ENCODE data around the gene TMEM131. TPM values are rescaled to one million over a fixed set of nuclear protein-coding genes. Genes with fewer than 3 reads are reported as not detected.

The TMEM131 gene
- polyA plus RNA-seq, 3 donors, result 7.0 to 23.6 (median 8.2) TPM

DNA sequence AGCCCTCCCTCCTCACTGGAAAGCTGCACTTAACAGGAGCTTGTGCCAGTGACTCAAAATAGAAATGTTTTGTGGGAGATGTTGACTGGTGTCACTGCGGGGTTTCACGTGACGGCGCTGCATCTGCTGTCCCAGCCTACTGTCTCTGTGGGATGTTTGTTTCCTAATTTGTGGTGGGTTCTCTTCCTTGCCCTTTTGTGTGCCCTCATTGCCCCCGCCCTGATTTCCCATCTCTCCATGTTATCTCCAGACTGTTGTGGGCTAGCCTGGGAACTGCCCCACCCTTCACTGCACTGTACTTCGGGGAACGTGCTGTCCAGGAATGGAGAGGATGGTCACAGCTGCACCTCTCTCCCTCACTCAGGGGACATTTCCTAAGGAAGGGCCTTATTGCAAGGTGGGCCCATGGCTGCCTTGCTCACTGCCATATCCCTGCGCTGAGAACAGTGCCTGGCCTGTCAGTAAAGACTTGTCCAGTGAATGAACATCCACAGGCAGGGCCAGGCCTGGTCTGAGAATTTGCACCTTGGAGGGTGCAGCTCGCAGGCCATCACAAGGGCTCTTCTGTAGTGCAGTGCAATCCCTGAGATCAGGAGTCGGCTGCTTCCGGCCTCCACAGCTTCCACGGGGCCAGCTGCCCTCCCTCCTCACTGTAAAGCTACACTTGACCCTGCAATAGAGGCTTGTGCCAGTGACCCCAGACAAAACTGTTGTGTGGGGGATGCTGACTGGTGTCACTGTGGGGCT is 264.3 kb downstream of the TMEM131 start:
- Histone ChIP-seq H3K27me3 (ENCODE audit: control insufficient read depth in 2 of 2, insufficient read depth in 2 of 2, low read length in 2 of 2) (no peaks in the 10 kb centered on the region), H2AFZ (ENCODE audit: insufficient read depth, low read depth, low read length, poor library complexity, severe bottlenecking) (no peak overlapping the region), H3K36me3 (replicated peaks in 1 of 2; ENCODE audit: control insufficient read depth in 1 of 2, insufficient read depth in 2 of 2, low read length in 2 of 2) (no peaks in the 10 kb centered on the region), H3K79me2 (ENCODE audit: insufficient read depth, low read length) (no peaks in the 10 kb centered on the region), H4K20me1 (ENCODE audit: insufficient read depth, low read length) (no peaks in the 10 kb centered on the region), H3K4me2 (replicated peaks; ENCODE audit: extremely low read depth, low read length, poor library complexity, severe bottlenecking) (no peak overlapping the region), H3K9ac (ENCODE audit: insufficient read depth, low read length, poor library complexity, severe bottlenecking) (no peak overlapping the region), H3K27ac (ENCODE audit: low read depth in 1 of 2, low read length in 2 of 2) (no peak overlapping the region), H3K4me3 (replicated peaks in 1 of 3; ENCODE audit: low read depth in 2 of 3, low read length in 3 of 3) (no peak overlapping the region), H3K4me1 (ENCODE audit: control insufficient read depth in 1 of 2, insufficient read depth in 2 of 2, low read length in 2 of 2) (no peaks in the 10 kb centered on the region), H3K9me3 (replicated peaks in 1 of 2; ENCODE audit: control insufficient read depth in 1 of 2, insufficient read depth in 1 of 2, low read length in 2 of 2) (peaks cover 0 to 11% of the 10 kb centered on the region in 2 donors)
- Mint-ChIP-seq H3K4me1 (no peaks in the 10 kb centered on the region), H3K4me3 (no peak overlapping the region), H3K9me3 (peaks cover 0 to 21% (median 13%) of the 10 kb centered on the region in 7 donors), H3K27me3 (ENCODE audit: low read depth in 3 of 3) (peaks cover 0 to 2% (median 2%) of the 10 kb centered on the region in 3 donors), H3K27ac (no peak overlapping the region), H3K36me3 (no peaks in the 10 kb centered on the region)
- TF ChIP-seq, protein P1, sequence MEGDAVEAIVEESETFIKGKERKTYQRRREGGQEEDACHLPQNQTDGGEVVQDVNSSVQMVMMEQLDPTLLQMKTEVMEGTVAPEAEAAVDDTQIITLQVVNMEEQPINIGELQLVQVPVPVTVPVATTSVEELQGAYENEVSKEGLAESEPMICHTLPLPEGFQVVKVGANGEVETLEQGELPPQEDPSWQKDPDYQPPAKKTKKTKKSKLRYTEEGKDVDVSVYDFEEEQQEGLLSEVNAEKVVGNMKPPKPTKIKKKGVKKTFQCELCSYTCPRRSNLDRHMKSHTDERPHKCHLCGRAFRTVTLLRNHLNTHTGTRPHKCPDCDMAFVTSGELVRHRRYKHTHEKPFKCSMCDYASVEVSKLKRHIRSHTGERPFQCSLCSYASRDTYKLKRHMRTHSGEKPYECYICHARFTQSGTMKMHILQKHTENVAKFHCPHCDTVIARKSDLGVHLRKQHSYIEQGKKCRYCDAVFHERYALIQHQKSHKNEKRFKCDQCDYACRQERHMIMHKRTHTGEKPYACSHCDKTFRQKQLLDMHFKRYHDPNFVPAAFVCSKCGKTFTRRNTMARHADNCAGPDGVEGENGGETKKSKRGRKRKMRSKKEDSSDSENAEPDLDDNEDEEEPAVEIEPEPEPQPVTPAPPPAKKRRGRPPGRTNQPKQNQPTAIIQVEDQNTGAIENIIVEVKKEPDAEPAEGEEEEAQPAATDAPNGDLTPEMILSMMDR (IDR thresholded peaks at IDR 0.05), result no peak
- DNase-seq, result no peak
- intact Hi-C loops (cut with micrococcal nuclease), result no loop called here
- 91% methylated on average over 8 of the region's 12 CpGs for WGBS (ENCODE audit: insufficient coverage)

DNA sequence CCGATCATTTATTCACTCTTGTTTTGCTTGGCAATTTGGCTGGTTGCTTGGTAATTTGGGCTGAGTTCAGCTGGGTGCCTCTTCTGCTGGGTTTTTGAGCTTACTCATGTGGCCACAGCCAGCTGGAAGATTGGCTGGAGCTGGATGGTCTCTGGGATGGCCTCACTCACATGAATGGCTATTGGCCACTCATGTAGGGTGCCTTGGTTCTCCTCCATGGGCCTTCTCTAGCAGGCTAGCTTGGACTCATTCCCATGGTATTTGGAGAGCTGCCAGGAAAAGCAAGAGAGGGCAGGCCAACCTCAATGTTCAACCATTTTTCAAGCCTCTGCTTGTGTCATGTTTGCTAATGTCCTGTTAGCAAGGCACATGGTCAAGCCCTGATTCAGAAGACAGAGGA is 265.5 kb downstream of the TMEM131 start:
- Histone ChIP-seq H4K20me1 (ENCODE audit: insufficient read depth, low read length) (no peaks in the 10 kb centered on the region), H3K27ac (ENCODE audit: low read depth in 1 of 2, low read length in 2 of 2) (no peak overlapping the region), H3K4me3 (replicated peaks in 1 of 3; ENCODE audit: low read depth in 2 of 3, low read length in 3 of 3) (no peak overlapping the region), H3K27me3 (ENCODE audit: control insufficient read depth in 2 of 2, insufficient read depth in 2 of 2, low read length in 2 of 2) (no peaks in the 10 kb centered on the region), H3K9me3 (replicated peaks in 1 of 2; ENCODE audit: control insufficient read depth in 1 of 2, insufficient read depth in 1 of 2, low read length in 2 of 2) (peaks cover 0 to 11% of the 10 kb centered on the region in 2 donors), H3K9ac (ENCODE audit: insufficient read depth, low read length, poor library complexity, severe bottlenecking) (no peak overlapping the region), H3K36me3 (replicated peaks in 1 of 2; ENCODE audit: control insufficient read depth in 1 of 2, insufficient read depth in 2 of 2, low read length in 2 of 2) (no peaks in the 10 kb centered on the region), H3K4me2 (replicated peaks; ENCODE audit: extremely low read depth, low read length, poor library complexity, severe bottlenecking) (no peak overlapping the region), H3K79me2 (ENCODE audit: insufficient read depth, low read length) (no peaks in the 10 kb centered on the region), H2AFZ (ENCODE audit: insufficient read depth, low read depth, low read length, poor library complexity, severe bottlenecking) (no peak overlapping the region), H3K4me1 (ENCODE audit: control insufficient read depth in 1 of 2, insufficient read depth in 2 of 2, low read length in 2 of 2) (no peaks in the 10 kb centered on the region)
- intact Hi-C loops (cut with micrococcal nuclease), result no loop called here
- Mint-ChIP-seq H3K27ac (no peak overlapping the region), H3K27me3 (ENCODE audit: low read depth in 3 of 3) (peaks cover 0 to 2% (median 1%) of the 10 kb centered on the region in 3 donors), H3K4me1 (no peaks in the 10 kb centered on the region), H3K4me3 (no peak overlapping the region), H3K9me3 (peaks cover 0 to 21% (median 13%) of the 10 kb centered on the region in 7 donors), H3K36me3 (no peaks in the 10 kb centered on the region)
- TF ChIP-seq, protein P1 (IDR thresholded peaks at IDR 0.05), result no peak
- WGBS (ENCODE audit: insufficient coverage), result no CpG with 5 or more reads among the region's 1 CpG
- DNase-seq, result no peak
